NCI-H526 treated with DMSO at 0.1 percent for 48 hours (cell line): ENCODE data around the gene SLC35F4.
"Not testable (repeated sequence)": the region's sequence is repeated elsewhere in the genome, so short reads cannot be mapped to it uniquely, and the experiment has no call there.

ENCODE experiments used
- DNase-seq: peaks from one replicate; lab custom pipeline; 2025; lab: John Stamatoyannopoulos, UW

The SLC35F4 gene

GRCh38 chr14:57725399-57726077, 140.4 kb downstream of the SLC35F4 start:
- no peak for DNase-seq

GRCh38 chr14:57722141-57722540, 143.8 kb downstream of the SLC35F4 start:
- not testable (repeated sequence) for DNase-seq

- DNase-seq: peak; percentile 73
These were observed 151.4 kb downstream of the SLC35F4 start for GRCh38 chr14:57714487-57714931.

- no peak for DNase-seq
These were observed 153.2 kb downstream of the SLC35F4 start for GRCh38 chr14:57712698-57713097.

- DNase-seq: peak; percentile 82
These were observed 153.8 kb downstream of the SLC35F4 start for GRCh38 chr14:57712102-57712501.

GRCh38 chr14:57709909-57710308, 156.0 kb downstream of the SLC35F4 start:
- no peak for DNase-seq

GRCh38 chr14:57709086-57709485, 156.8 kb downstream of the SLC35F4 start:
- not testable (repeated sequence) for DNase-seq

GRCh38 chr14:57707219-57707618, 158.7 kb downstream of the SLC35F4 start:
- DNase-seq: no peak

- DNase-seq: no peak
These were observed 161.1 kb downstream of the SLC35F4 start for GRCh38 chr14:57704763-57705162.

GRCh38 chr14:57699947-57700346, 165.9 kb downstream of the SLC35F4 start:
- DNase-seq: no peak

- peak; percentile 33 for DNase-seq
These were observed 173.2 kb downstream of the SLC35F4 start for GRCh38 chr14:57692671-57693070.

- DNase-seq: no peak
These were observed 178.5 kb downstream of the SLC35F4 start for GRCh38 chr14:57687416-57687815.

GRCh38 chr14:57686304-57686703, 179.6 kb downstream of the SLC35F4 start:
- no peak for DNase-seq

- DNase-seq: no peak
These were observed 194.9 kb downstream of the SLC35F4 start for GRCh38 chr14:57671021-57671420.

- no peak for DNase-seq
These were observed 205.7 kb downstream of the SLC35F4 start for GRCh38 chr14:57660208-57660607.

- no peak for DNase-seq
These were observed 206.8 kb downstream of the SLC35F4 start for GRCh38 chr14:57659052-57659451.

- DNase-seq: no peak
These were observed 208.4 kb downstream of the SLC35F4 start for GRCh38 chr14:57657487-57657886.

- DNase-seq: no peak
These were observed 209.0 kb downstream of the SLC35F4 start for GRCh38 chr14:57656853-57657252.

GRCh38 chr14:57652769-57653168, 213.1 kb downstream of the SLC35F4 start:
- DNase-seq: no peak

GRCh38 chr14:57641776-57642175, 224.1 kb downstream of the SLC35F4 start:
- no peak for DNase-seq

- no peak for DNase-seq
These were observed 225.9 kb downstream of the SLC35F4 start for GRCh38 chr14:57640036-57640435.

GRCh38 chr14:57637901-57638300, 228.0 kb downstream of the SLC35F4 start:
- no peak for DNase-seq

GRCh38 chr14:57634335-57634734, 231.6 kb downstream of the SLC35F4 start:
- DNase-seq: no peak

- no peak for DNase-seq
These were observed 233.2 kb downstream of the SLC35F4 start for GRCh38 chr14:57632649-57633048.
